NCI-H82 (cell line): ENCODE measurements around the gene UBE2D3.

Source experiments
- DNase-seq: peaks from one replicate; lab custom pipeline; 2025; lab: John Stamatoyannopoulos, UW

The UBE2D3 gene

DNA sequence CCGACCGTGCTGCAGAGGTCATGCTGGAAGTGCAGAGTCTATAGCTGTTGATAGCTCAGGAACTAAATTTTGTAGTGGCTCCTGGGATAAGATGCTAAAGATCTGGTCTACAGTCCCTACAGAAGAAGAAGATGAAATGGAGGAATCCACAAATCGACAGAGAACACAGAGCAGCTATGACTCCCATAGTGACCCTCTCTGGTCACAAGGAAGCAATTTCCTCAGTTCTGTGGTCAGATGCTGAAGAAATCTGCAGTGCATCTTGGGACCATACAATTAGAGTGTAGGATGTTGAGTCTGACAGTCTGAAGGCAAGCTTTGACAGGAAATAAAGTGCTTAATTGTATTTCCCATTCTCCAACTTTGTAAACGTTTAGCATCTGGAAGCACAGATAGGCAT, 75.4 kb downstream of the UBE2D3 start:
- DNase-seq = no peak
